NCI-H1694 treated with DMSO at 0.1 percent for 48 hours (cell line): ENCODE data around the gene VANGL2.

Source experiments
- DNase-seq: peaks from one replicate; lab custom pipeline; 2025; lab: John Stamatoyannopoulos, UW

The VANGL2 gene

GRCh38 chr1:160428655-160429054, 28.3 kb downstream of the VANGL2 start:
- DNase-seq, result peak; percentile 100

DNA sequence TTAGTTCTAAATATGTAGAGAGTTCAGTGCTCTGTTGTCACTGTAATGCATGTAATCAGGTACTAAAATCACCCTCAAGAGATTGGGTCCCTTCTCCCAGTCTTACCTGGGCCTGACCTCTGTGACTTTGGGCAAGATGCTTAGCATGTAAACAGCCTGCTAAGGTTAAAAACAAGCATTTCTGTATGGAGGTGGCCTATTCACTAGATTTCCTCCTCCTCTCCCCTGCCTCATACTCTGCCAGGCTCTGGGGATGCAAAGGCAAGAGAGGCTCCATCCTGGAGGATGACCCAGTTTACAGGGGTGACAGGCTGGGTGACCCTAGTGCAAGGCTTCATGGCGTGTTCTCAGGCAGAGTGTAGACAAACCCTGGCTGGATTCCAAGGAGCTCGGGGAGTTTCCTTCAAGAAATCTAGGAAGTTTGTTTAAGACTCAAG, 28.8 kb downstream of the VANGL2 start:
- no peak for DNase-seq

- no peak for DNase-seq
Observed at GRCh38 chr1:160429702-160430535, 29.6 kb downstream of the VANGL2 start.

GRCh38 chr1:160431006-160431405, 30.6 kb downstream of the VANGL2 start:
- peak; percentile 100 for DNase-seq

DNA sequence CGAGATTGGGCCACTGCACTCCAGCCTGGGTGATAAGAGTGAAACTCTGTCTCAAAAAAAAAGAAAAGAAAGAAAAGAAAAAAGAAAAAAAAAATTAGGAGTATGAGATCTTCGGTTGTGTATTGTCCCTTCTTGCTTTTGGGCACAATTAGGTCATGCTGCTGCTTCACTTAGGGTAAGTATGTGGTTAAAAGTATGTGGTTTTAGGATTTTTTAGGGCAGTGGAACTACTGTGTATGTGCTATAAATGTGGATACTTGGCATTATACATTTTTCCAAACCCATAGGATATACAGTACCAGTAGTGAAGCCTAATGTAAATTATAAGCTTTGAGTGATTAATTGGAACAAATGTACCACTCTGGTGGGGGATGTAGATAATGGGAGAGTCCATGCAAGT, 31.2 kb downstream of the VANGL2 start:
- DNase-seq, result no peak

GRCh38 chr1:160432371-160432786, 32.0 kb downstream of the VANGL2 start:
- DNase-seq, result no peak

GRCh38 chr1:160436966-160437365, 36.6 kb downstream of the VANGL2 start:
- DNase-seq, result no peak

DNA sequence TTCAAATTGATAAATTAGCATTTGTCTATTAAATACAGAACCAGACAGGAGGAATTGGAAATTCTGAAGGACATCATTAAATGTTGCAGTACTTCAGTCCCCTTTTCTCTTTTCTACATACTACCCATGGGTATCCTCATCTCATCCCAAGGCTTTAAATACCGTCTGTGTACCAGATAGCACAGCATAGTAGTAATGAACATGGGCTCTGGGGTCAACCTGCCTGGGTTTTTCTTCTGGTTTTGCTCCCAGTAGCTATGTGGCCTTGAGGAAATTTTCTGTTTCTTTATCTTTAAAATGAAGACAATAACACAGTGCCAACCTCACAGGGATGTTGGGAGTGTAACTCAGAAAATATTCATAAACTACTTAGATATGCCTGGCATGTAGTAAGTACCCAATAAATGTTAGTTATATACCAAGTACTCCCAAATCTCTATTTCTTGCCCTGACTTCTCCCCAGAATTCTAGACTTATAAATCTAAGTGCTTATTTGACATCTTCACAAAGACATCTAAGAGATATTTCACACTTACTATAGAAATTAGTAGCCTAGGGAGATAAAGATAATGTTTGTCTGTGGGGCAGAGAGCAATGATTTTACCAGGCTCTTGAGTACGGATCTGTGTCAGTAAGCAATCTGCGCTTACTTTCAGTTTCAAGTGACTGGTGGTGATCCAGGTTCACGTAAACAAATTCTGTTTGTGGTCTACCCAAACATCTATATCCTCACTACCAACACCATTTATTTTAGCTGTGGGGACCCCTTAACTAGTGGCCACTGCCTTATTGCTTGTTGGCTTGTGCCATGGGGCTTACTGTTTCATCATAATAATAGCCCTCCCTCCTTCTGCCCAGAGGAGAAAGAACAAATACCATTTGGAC, 37.3 kb downstream of the VANGL2 start:
- DNase-seq, result no peak

GRCh38 chr1:160438317-160438918, 38.1 kb downstream of the VANGL2 start:
- no peak for DNase-seq

GRCh38 chr1:160438935-160439334, 38.6 kb downstream of the VANGL2 start:
- DNase-seq, result no peak

DNA sequence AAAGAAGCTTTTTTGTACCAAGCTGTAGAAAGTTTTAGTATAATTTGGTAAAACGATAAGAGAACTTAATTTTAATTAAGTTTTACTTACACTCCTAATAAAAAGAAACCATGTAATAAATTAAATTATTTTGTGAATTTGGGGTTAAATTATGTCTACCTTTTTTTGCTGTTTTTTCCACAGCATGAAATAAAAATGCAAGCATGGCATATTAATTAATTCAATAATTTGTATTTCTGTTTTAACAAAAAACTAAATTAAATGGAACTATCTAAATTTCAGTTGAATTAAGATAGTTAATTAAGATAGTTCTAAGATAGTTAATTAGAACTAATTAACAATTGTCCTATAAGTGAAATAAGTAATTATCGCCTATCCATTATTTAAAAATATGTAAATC, 39.4 kb downstream of the VANGL2 start:
- DNase-seq, result no peak

- DNase-seq, result no peak
Observed at GRCh38 chr1:160446945-160447600, 46.7 kb downstream of the VANGL2 start.

DNA sequence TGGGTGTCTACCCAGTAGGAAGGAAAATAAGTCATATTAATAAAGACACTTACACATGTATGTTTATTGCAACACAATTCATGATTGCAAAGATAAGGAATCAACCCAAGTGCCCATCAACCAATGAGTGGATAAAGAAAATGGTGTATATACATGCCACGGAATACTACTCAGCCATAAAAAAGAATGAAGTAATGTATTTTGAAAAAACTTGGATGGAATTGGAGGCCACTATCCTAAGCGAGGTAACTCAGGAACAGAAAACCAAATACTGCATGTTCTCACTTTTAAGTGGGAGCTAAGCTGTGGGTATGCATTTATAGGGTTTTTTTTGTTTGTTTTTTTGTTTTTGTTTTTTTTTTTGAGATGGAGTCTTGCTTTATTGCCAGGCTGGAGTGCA, 49.1 kb downstream of the VANGL2 start:
- DNase-seq, result no peak

- DNase-seq, result no peak
Observed at GRCh38 chr1:160451119-160451858, 50.9 kb downstream of the VANGL2 start.

DNA sequence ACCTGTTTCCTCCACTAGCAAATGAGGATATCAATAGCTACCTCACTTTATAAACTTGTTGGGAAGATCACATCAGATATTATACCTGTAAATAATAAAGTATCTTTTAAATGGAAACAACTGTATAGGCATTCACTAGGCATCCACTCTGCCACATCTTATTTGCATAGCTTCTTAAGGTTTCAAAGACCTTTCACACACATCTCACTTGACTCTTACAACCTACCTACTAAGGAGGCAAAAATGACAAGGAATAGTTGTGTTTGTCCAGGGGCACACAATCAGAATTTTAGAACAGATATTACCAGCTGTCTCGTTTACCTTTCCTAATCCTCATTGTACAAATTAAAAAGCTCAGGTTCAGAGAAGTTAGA, 51.5 kb downstream of the VANGL2 start:
- DNase-seq, result no peak

- DNase-seq, result no peak
Observed at GRCh38 chr1:160453443-160453842, 53.1 kb downstream of the VANGL2 start.

DNA sequence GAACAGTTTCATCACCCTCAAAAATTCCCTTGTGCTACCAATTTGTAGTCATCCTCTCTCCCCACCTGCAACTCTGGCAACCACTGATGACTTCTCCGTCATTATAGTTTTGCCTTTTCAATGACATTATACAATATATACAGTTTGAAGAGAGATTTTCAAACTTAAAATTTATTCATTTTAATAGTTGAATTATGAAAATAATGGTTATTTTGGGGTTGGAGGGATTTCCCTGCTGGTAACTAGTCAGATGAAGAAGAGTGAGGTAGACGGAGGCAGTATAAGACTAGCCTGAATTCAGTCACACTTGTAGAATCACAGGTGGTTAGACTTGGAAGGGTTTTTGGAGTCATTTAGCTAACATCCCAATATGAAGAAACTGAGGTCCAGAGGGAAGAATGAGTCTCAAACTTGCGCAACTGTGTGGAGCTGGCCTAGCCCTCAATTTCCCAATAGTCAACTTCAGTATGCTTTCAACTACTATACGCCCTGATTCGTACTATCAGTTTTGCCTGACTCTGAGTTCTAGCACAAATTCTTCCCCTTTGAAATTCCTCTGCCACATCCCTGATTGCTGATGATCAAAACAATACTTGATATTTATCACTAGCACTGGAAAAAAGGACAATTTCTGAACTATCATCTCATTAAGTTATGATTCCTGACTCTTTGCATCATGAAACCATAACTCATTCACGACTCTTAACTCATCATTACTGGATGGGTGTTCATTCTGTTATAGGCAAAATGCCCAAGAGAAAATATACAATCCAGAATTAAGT, 54.2 kb downstream of the VANGL2 start:
- no peak for DNase-seq

GRCh38 chr1:160455153-160455517, 54.8 kb downstream of the VANGL2 start:
- DNase-seq, result no peak

DNA sequence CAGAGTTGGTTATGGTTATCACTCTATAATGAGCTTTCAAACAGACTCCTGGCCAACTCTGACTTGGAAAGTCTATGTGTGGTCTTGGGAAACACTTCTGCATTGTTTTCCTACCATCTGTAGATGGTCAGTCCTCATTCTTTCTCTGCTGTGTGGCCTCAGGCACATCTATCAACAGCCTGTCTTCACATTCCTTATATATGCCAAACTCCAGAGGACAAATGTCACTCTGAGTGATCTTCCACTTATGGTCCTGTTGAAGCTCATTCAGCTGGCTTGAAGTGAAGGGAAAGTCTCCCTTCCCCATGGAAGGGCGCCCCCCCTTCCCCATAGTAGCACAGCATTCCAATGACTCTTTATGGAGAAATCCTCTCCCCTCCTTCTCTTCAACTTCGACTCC, 58.7 kb downstream of the VANGL2 start:
- DNase-seq, result no peak

DNA sequence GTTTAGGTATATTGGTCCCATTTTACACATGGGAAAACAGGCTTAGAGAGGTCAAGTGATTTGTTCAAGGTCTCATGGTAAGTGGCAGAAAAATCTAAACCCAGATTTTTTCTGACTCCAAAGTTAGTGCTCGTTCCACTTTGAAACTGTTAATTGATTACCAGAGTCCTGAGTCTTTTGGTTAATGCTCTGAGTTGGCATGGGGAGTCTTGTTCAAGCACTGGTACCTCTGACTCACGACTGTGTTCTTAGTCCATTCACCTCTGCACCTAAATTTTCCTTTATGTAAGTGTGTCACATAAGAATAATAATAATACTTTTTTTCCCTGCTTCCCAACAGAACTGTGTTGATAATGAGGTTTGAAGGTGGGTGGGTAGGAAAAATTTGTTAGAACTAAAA, 59.3 kb downstream of the VANGL2 start:
- DNase-seq, result no peak

DNA sequence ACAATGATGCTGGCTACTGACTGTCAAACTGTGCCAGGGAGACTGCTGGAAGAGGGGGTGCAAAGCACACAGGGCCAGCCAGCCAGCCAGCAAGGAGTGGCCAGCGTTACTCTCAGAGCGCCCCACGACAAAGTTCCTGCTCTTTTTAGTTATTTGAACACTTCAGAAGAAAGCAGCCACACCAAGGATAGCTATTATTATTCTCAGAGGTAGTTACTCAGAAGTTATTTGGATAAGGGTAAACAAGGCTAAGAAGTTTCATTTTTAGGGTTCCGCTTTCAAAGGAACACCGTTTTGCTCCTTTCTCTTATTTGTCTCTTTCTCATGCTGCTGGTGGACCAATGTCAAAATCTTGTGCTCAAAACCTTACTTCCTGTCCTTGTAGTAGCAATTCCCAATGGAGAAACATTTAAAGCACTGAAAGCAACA, 59.9 kb downstream of the VANGL2 start:
- DNase-seq, result no peak
